Stimulated activated CD8-positive, alpha-beta memory T cell treated with anti-CD3 and anti-CD28 coated beads, Interleukin-15, amount 100 ng/mL, for 4 hours (primary cell): Measurements from ENCODE around the gene OR8K5.
"Not testable (repeated sequence)": the region's sequence is repeated elsewhere in the genome, so short reads cannot be mapped to it uniquely, and the experiment has no call there.

ENCODE experiments used
- DNase-seq, 2 donors: peaks; one replicate each; pipeline ENCODE4 v3.0.0-alpha.2; 2020; ENCODE audit warnings: low read depth in 2 of 2

The OR8K5 gene

GRCh38 chr11:56160217-56160616 lies at the start of gene OR8K5:
OR8K5 (minus strand) TSS chr11:56160317; CDS start chr11:56160317, 0 bp downstream.
- no peak for DNase-seq

GRCh38 chr11:56207790-56208189 lies 47.7 kb upstream of the OR8K5 start:
- no peak for DNase-seq

GRCh38 chr11:56197367-56197766 lies 37.2 kb upstream of the OR8K5 start:
- DNase-seq: no peak

GRCh38 chr11:56196705-56197104 lies 36.6 kb upstream of the OR8K5 start:
- DNase-seq: no peak

GRCh38 chr11:56188602-56189001 lies 28.5 kb upstream of the OR8K5 start:
- DNase-seq: no peak

- DNase-seq: no peak
These were observed 23.3 kb upstream of the OR8K5 start for GRCh38 chr11:56183459-56183858.

- DNase-seq: no peak
These were observed 16.2 kb upstream of the OR8K5 start, which contains the start of gene OR5J2 for GRCh38 chr11:56176318-56176717. OR5J2 (plus strand) TSS chr11:56176618; CDS start chr11:56176618, 0 bp downstream.

- DNase-seq: no peak
These were observed 12.2 kb upstream of the OR8K5 start for GRCh38 chr11:56172256-56172830.

GRCh38 chr11:56163804-56164203 lies 3.7 kb upstream of the OR8K5 start:
- DNase-seq: no peak

GRCh38 chr11:56152333-56152732 lies 7.8 kb downstream of the OR8K5 start:
- no peak for DNase-seq

- DNase-seq: no peak
These were observed 8.7 kb downstream of the OR8K5 start for GRCh38 chr11:56151376-56151775.

- not testable (repeated sequence) for DNase-seq
These were observed 16.4 kb downstream of the OR8K5 start for GRCh38 chr11:56143681-56144080.

GRCh38 chr11:56140151-56140661 lies 19.9 kb downstream of the OR8K5 start, which contains the start of gene OR8J3:
OR8J3 (minus strand) TSS chr11:56140201; CDS start chr11:56137718, 2,483 bp downstream.
- DNase-seq: no peak

GRCh38 chr11:56122073-56122472 lies 38.0 kb downstream of the OR8K5 start, which contains the start of gene OR8H3:
OR8H3 (plus strand) TSS chr11:56122373; CDS start chr11:56122373, 0 bp downstream.
- DNase-seq: no peak
